Suprapubic skin (tissue), 4 donors: ENCODE results near the gene PLXNA4. TPM values are rescaled to one million over a fixed set of nuclear protein-coding genes. Genes with fewer than 3 reads are reported as not detected.

Experiments
- DNase-seq, 2 donors: peaks; one replicate each; pipeline ENCODE4 v3.0.0-alpha.2; 2019; ENCODE audit warnings: low spot score in 2 of 2
- H3K27ac ChIP-seq: fragments of 200-600 bp; sonication (generic); one replicate; pipeline ENCODE4 v1.5.1; 2019
- H3K27me3 ChIP-seq: fragments of 200-600 bp; sonication (generic); one replicate; pipeline ENCODE4 v1.5.1; 2019
- H3K36me3 ChIP-seq: fragments of 200-600 bp; sonication (generic); one replicate; pipeline ENCODE4 v1.5.1; 2019
- H3K4me1 ChIP-seq: fragments of 200-600 bp; sonication (generic); one replicate; pipeline ENCODE4 v1.5.1; 2019
- H3K4me3 ChIP-seq: fragments of 200-600 bp; sonication (generic); one replicate; pipeline ENCODE4 v1.5.1; 2019; ENCODE audit warnings: mild to moderate bottlenecking
- H3K9me3 ChIP-seq: fragments of 200-600 bp; sonication (generic); one replicate; pipeline ENCODE4 v1.5.1; 2019
- CTCF ChIP-seq, 2 donors: fragments of 200-600 bp in 1 of 2; fragments of 450-650 bp in 1 of 2; sonication (generic) in 1 of 2; IDR thresholded peaks; one replicate each; pipeline ENCODE4 v1.5.1; 2016 to 2019; ENCODE audit warnings: antibody characterized with exemption in 2 of 2, mild to moderate bottlenecking in 1 of 2, moderate library complexity in 1 of 2
- EP300 ChIP-seq: sonication (generic); formaldehyde crosslinking; IDR thresholded peaks from one replicate; pipeline ENCODE4 v1.6.1; 2017; ENCODE audit warnings: antibody characterized with exemption
- POLR2A ChIP-seq, 2 donors: fragments of 450-650 bp; IDR thresholded peaks; one replicate each; pipeline ENCODE4 v1.6.1; 2017; ENCODE audit warnings: antibody characterized with exemption in 2 of 2, mild to moderate bottlenecking in 2 of 2, moderate library complexity in 2 of 2
- POLR2AphosphoS5 ChIP-seq, 3 donors: sonication (generic); formaldehyde crosslinking; IDR thresholded peaks; one replicate each; pipeline ENCODE4 v1.6.1; 2017; ENCODE audit warnings: antibody characterized with exemption in 3 of 3
- WGBS: methylation state at CpG from one replicate; pipeline ENCODE4 v1.1.5; 2018; 5-methylcytosine and 5-hydroxymethylcytosine counted together
- total RNA-seq, 4 donors: library from RNA; depleted of rRNA; stranded (reverse); fragments of >200 nt; gene quantifications; one replicate each; pipeline ENCODE4 v1.1.0, GENCODE V29; 2016

Gene PLXNA4
- total RNA-seq, 4 donors from 2014 or later = 5.4 to 10.7 (median 7.1) TPM

- Histone ChIP-seq H3K27me3 (peaks cover 84% of the 10 kb centered on the region), H3K36me3 (no peaks in the 10 kb centered on the region), H3K27ac (no peak overlapping the region), H3K9me3 (no peaks in the 10 kb centered on the region), H3K4me3 (no peak overlapping the region), H3K4me1 (peaks cover 26% of the 10 kb centered on the region)
- no peak for TF ChIP-seq POLR2AphosphoS5 (IDR thresholded peaks at IDR 0.05)
- TF ChIP-seq CTCF (IDR thresholded peaks at IDR 0.05) = no peak
- no peak for TF ChIP-seq POLR2A (IDR thresholded peaks at IDR 0.05)
- no peak for TF ChIP-seq EP300
- no peak for DNase-seq
- 48% methylated on average over 3 of the region's 3 CpGs for WGBS
These were observed 3.7 kb downstream of the PLXNA4 start for GRCh38 chr7:132572526-132572925.

- Histone ChIP-seq H3K4me1 (peaks cover 23% of the 10 kb centered on the region), H3K27me3 (peaks cover 79% of the 10 kb centered on the region), H3K27ac (no peak overlapping the region), H3K9me3 (no peaks in the 10 kb centered on the region), H3K4me3 (no peak overlapping the region), H3K36me3 (no peaks in the 10 kb centered on the region)
- no peak for DNase-seq
- TF ChIP-seq EP300 (no peak), POLR2A (IDR thresholded peaks at IDR 0.05) (no peak)
- 92% methylated on average over 2 of the region's 2 CpGs for WGBS
These were observed 4.3 kb downstream of the PLXNA4 start for GRCh38 chr7:132571970-132572369.

- Histone ChIP-seq H3K36me3 (no peaks in the 10 kb centered on the region), H3K4me3 (no peak overlapping the region), H3K9me3 (no peaks in the 10 kb centered on the region), H3K4me1 (peaks cover 6% of the 10 kb centered on the region), H3K27ac (no peak overlapping the region), H3K27me3 (peaks cover 62% of the 10 kb centered on the region)
- DNase-seq = no peak
- TF ChIP-seq EP300 (no peak), POLR2A (IDR thresholded peaks at IDR 0.05) (no peak), CTCF (IDR thresholded peaks at IDR 0.05) (no peak), POLR2AphosphoS5 (IDR thresholded peaks at IDR 0.05) (no peak)
- WGBS = 62% methylated on average over 9 of the region's 9 CpGs
These were observed 6.2 kb downstream of the PLXNA4 start for GRCh38 chr7:132569884-132570614.

GRCh38 chr7:132568962-132569361, 7.3 kb downstream of the PLXNA4 start:
- 96% methylated on average over 2 of the region's 2 CpGs for WGBS
- peaks cover 55% of the 10 kb centered on the region for H3K27me3 ChIP-seq
- peaks cover 4% of the 10 kb centered on the region for H3K4me1 ChIP-seq
- TF ChIP-seq POLR2A (IDR thresholded peaks at IDR 0.05) (no peak), CTCF (IDR thresholded peaks at IDR 0.05) (no peak), EP300 (no peak), POLR2AphosphoS5 (IDR thresholded peaks at IDR 0.05) (no peak)
- DNase-seq = no peak
- H3K9me3 ChIP-seq = no peaks in the 10 kb centered on the region
- H3K36me3 ChIP-seq = no peaks in the 10 kb centered on the region
- no peak overlapping the region for H3K27ac ChIP-seq
- no peak overlapping the region for H3K4me3 ChIP-seq

- no peak overlapping the region for H3K4me3 ChIP-seq
- H3K9me3 ChIP-seq = no peaks in the 10 kb centered on the region
- no peak for DNase-seq
- WGBS = 76% methylated on average over 5 of the region's 5 CpGs
- no peak overlapping the region for H3K27ac ChIP-seq
- no peak for TF ChIP-seq EP300
- H3K27me3 ChIP-seq = peaks cover 38% of the 10 kb centered on the region
- H3K4me1 ChIP-seq = no peaks in the 10 kb centered on the region
- no peaks in the 10 kb centered on the region for H3K36me3 ChIP-seq
These were observed 10.4 kb downstream of the PLXNA4 start for GRCh38 chr7:132565885-132566284.

GRCh38 chr7:132565441-132565840, 10.8 kb downstream of the PLXNA4 start:
- WGBS = 91% methylated on average over 5 of the region's 5 CpGs
- H3K9me3 ChIP-seq = no peaks in the 10 kb centered on the region
- no peaks in the 10 kb centered on the region for H3K36me3 ChIP-seq
- TF ChIP-seq CTCF (IDR thresholded peaks at IDR 0.05) (no peak), POLR2AphosphoS5 (IDR thresholded peaks at IDR 0.05) (no peak), POLR2A (IDR thresholded peaks at IDR 0.05) (no peak), EP300 (no peak)
- H3K4me1 ChIP-seq = no peaks in the 10 kb centered on the region
- H3K4me3 ChIP-seq = no peak overlapping the region
- no peak overlapping the region for H3K27ac ChIP-seq
- peaks cover 36% of the 10 kb centered on the region for H3K27me3 ChIP-seq
- DNase-seq = no peak
